Measurements from ENCODE around the gene IRF5.

The IRF5 gene

DNA sequence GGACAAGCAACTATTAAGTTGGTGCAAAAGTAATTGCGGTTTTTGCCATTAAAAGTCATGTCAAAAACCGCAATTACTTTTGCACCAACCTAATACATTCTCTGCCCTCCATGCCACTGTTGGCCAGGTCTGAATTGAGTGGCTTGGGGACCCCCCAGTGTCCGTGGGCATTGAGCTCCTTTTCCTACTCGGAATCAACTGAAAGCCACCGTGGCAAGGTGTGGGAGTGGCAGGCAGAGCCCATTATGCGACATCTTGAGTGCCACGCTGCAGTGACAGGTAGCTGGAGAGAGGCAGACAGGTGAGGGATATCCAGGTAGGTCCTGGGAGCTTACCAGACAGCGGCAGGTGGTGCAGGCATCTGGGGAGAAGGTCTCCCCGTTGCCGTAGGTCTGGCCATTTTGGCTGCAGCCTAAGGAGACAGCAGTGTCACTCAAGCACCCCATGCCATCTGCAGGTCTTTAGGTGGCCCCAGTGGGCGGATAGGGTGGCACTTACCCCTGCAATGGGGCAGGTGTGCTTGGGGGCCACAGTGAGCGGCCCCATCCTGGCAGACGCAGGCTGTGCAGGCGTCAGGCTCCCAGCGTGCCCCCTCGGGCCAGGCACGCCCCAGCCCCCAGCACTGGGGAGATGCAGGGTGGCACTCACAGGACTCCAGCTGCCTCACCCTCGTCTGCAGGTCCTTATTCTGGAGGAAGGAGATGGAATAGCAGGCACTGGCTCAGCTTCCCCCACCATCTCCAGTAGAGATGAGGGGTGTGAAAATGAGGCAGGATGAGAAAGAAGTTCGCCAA, 30.8 kb upstream of the IRF5 start:
- no peak overlapping the region for H3K9ac ChIP-seq
- no peaks in the 10 kb centered on the region for H3K36me3 ChIP-seq (ENCODE audit: control insufficient read depth, insufficient read depth, low read length)
- no peaks in the 10 kb centered on the region for H3K27me3 ChIP-seq (ENCODE audit: control insufficient read depth, insufficient read depth, low read length)
- no peak overlapping the region for H3K4me2 ChIP-seq (ENCODE audit: low read length)
- H3K4me3 ChIP-seq (ENCODE audit: low read depth, low read length) = no peak overlapping the region
- no peaks in the 10 kb centered on the region for H3K79me2 ChIP-seq
- H3K9me3 ChIP-seq (ENCODE audit: control insufficient read depth, low read length) = no peaks in the 10 kb centered on the region
- H3K4me1 ChIP-seq = no peaks in the 10 kb centered on the region
- no peak for TF ChIP-seq CTCF (IDR thresholded peaks at IDR 0.05)
- no peak overlapping the region for H2AFZ ChIP-seq
- no peak overlapping the region for H3K27ac ChIP-seq

- Histone ChIP-seq H3K36me3 (ENCODE audit: control insufficient read depth, insufficient read depth, low read length) (no peaks in the 10 kb centered on the region), H3K79me2 (no peaks in the 10 kb centered on the region), H3K27me3 (ENCODE audit: control insufficient read depth, insufficient read depth, low read length) (no peaks in the 10 kb centered on the region), H3K9me3 (ENCODE audit: control insufficient read depth, low read length) (no peaks in the 10 kb centered on the region), H2AFZ (no peak overlapping the region), H3K4me2 (ENCODE audit: low read length) (no peak overlapping the region), H3K9ac (no peak overlapping the region), H3K4me1 (no peaks in the 10 kb centered on the region), H3K27ac (no peak overlapping the region), H3K4me3 (ENCODE audit: low read depth, low read length) (no peak overlapping the region)
- TF ChIP-seq CTCF (IDR thresholded peaks at IDR 0.05) = no peak
These were observed 28.7 kb upstream of the IRF5 start for GRCh38 chr7:128908750-128909624.

- Histone ChIP-seq H3K27me3 (ENCODE audit: control insufficient read depth, insufficient read depth, low read length) (no peaks in the 10 kb centered on the region), H3K27ac (no peak overlapping the region), H3K79me2 (no peaks in the 10 kb centered on the region), H3K4me1 (no peaks in the 10 kb centered on the region), H2AFZ (peak overlapping the region; percentile 70), H3K4me3 (ENCODE audit: low read depth, low read length) (no peak overlapping the region), H3K9ac (no peak overlapping the region), H3K9me3 (ENCODE audit: control insufficient read depth, low read length) (no peaks in the 10 kb centered on the region), H3K36me3 (ENCODE audit: control insufficient read depth, insufficient read depth, low read length) (no peaks in the 10 kb centered on the region), H3K4me2 (ENCODE audit: low read length) (peak overlapping the region; percentile 1)
- TF ChIP-seq CTCF (IDR thresholded peaks at IDR 0.05) = no peak
These were observed 27.8 kb upstream of the IRF5 start for GRCh38 chr7:128909625-128910568.

GRCh38 chr7:128910569-128910945, 27.2 kb upstream of the IRF5 start, which contains the start of gene KCP:
KCP (minus strand) TSS chr7:128910709; CDS start chr7:128910676, 33 bp downstream.
- Histone ChIP-seq H3K4me2 (ENCODE audit: low read length) (peak within 1 kb of the TSS; percentile 1), H3K79me2 (no peaks in the 10 kb centered on the region), H2AFZ (peak within 1 kb of the TSS; percentile 70), H3K36me3 (ENCODE audit: control insufficient read depth, insufficient read depth, low read length) (no peaks in the 10 kb centered on the region), H3K4me3 (ENCODE audit: low read depth, low read length) (no peak within 1 kb of the TSS), H3K9ac (no peak within 1 kb of the TSS), H3K4me1 (no peaks in the 10 kb centered on the region), H3K27me3 (ENCODE audit: control insufficient read depth, insufficient read depth, low read length) (no peaks in the 10 kb centered on the region), H3K27ac (no peak within 1 kb of the TSS), H3K9me3 (ENCODE audit: control insufficient read depth, low read length) (no peaks in the 10 kb centered on the region)
- TF ChIP-seq CTCF (IDR thresholded peaks at IDR 0.05) = no peak
